Sigmoid colon (tissue), 7 donors: ENCODE data around the gene ATXN7L3. TPM values are rescaled to one million over a fixed set of nuclear protein-coding genes. Genes with fewer than 3 reads are reported as not detected.

Experiments
- DNase-seq: peaks from one replicate; pipeline ENCODE4 v3.0.0-alpha.2; 2019
- H3K27ac ChIP-seq, 4 donors: fragments of 200-600 bp; sonication (generic); one replicate each; pipeline ENCODE4 v1.5.1; 2016 to 2019; ENCODE audit warnings: mild to moderate bottlenecking in 1 of 4
- H3K27me3 ChIP-seq, 3 donors: fragments of 200-600 bp; sonication (generic); one replicate each; pipeline ENCODE4 v1.5.1; 2019; ENCODE audit warnings: mild to moderate bottlenecking in 1 of 3
- H3K36me3 ChIP-seq, 4 donors: fragments of 200-600 bp; sonication (generic); one replicate each; pipeline ENCODE4 v1.5.1; 2016 to 2019
- H3K4me1 ChIP-seq, 4 donors: fragments of 200-600 bp; sonication (generic); one replicate each; pipeline ENCODE4 v1.5.1; 2017 to 2019
- H3K4me3 ChIP-seq, 4 donors: fragments of 200-600 bp; sonication (generic); one replicate each; pipeline ENCODE4 v1.5.1; 2017 to 2019; ENCODE audit warnings: mild to moderate bottlenecking in 2 of 4, moderate library complexity in 1 of 4
- H3K9me3 ChIP-seq, 4 donors: fragments of 200-600 bp in 3 of 4; sonication (generic) in 3 of 4; one replicate each; pipeline versions ENCODE4 v1.5.1 to v1.6.1; 2013 to 2019
- CTCF ChIP-seq, 4 experiments: fragments of 450-650 bp in 3 of 4; fragments of 200-600 bp in 1 of 4; IDR thresholded peaks; one replicate each; pipeline ENCODE4 v1.5.1; 2016 to 2019; ENCODE audit warnings: antibody characterized with exemption in 4 of 4, mild to moderate bottlenecking in 3 of 4, moderate library complexity in 2 of 4
- EP300 ChIP-seq, 4 donors: sonication (generic); formaldehyde crosslinking; IDR thresholded peaks; one replicate each; pipeline ENCODE4 v1.6.1; 2017; ENCODE audit warnings: antibody characterized with exemption in 4 of 4
- POLR2A ChIP-seq, 2 donors: fragments of 450-650 bp; IDR thresholded peaks; one replicate each; pipeline ENCODE4 v1.6.1; 2016; ENCODE audit warnings: antibody characterized with exemption in 2 of 2, mild to moderate bottlenecking in 2 of 2, moderate library complexity in 2 of 2
- POLR2AphosphoS5 ChIP-seq, 4 donors: sonication (generic); formaldehyde crosslinking; IDR thresholded peaks; one replicate each; pipeline ENCODE4 v1.6.1; 2017; ENCODE audit warnings: antibody characterized with exemption in 4 of 4
- WGBS, 2 donors: extraction: QIAGEN DNeasy Blood & Tissue Kit; methylation state at CpG; one replicate each; pipeline ENCODE4 v1.1.7; 2013; 5-methylcytosine and 5-hydroxymethylcytosine counted together
- intact Hi-C: fragments of 100-400 bp; cut with DNase I; formaldehyde crosslinking; loops from one replicate; pipeline ENCODE4 v1.15.1; 2023
- polyA plus RNA-seq, 3 donors: library from polyadenylated mRNA; stranded (reverse); fragments of 200-250 nt; gene quantifications; one replicate each; pipeline ENCODE4 v1.2.3, GENCODE V29; 2013
- total RNA-seq, 4 donors: library from RNA; depleted of rRNA; stranded (reverse); fragments of >200 nt; gene quantifications; one replicate each; pipeline ENCODE4 v1.1.0, GENCODE V29; 2016
- donor health status: healthy with polysubstance abuse.
- donor health status: Bipolar disorder and iron deficiency.
- donor health status: healthy.

Gene ATXN7L3
- total and polyA plus RNA-seq, 7 donors: 26.4 to 59.8 (median 36.6) TPM

- Histone ChIP-seq H3K4me1 (peaks cover 3 to 42% (median 39%) of the 10 kb centered on the region in 4 donors), H3K4me3 (peak overlapping the region; percentile 93 to 98 (median 96)), H3K27me3 (no peaks in the 10 kb centered on the region), H3K27ac (peak overlapping the region; percentile 99 to 100 (median 100)), H3K36me3 (peaks cover 3 to 11% (median 6%) of the 10 kb centered on the region in 4 donors), H3K9me3 (no peaks in the 10 kb centered on the region)
- 0 to 1% methylated on average over 54 of the region's 54 CpGs for WGBS, 2 donors
- peak; percentile 90 for DNase-seq
- intact Hi-C loops: loop anchor here (1.0 kb wide), 1 partner anchor 103 kb away; the partner anchor contains the start of gene SLC25A39
- TF ChIP-seq POLR2AphosphoS5 (IDR thresholded peaks at IDR 0.05) (peak; percentile 26 to 61 (median 45)), EP300 (IDR thresholded peaks at IDR 0.05) (no peak)
Observed at GRCh38 chr17:44221084-44221861, 21.6 kb upstream of the ATXN7L3 start.

- intact Hi-C loops: loop anchor here (1.0 kb wide), 1 partner anchor 104 kb away; the partner anchor contains the start of gene SLC25A39
- H3K9me3 ChIP-seq: no peaks in the 10 kb centered on the region
- peak overlapping the region; percentile 99 to 100 (median 100) for H3K27ac ChIP-seq
- H3K27me3 ChIP-seq: no peaks in the 10 kb centered on the region
- H3K4me1 ChIP-seq: peaks cover 3 to 50% (median 39%) of the 10 kb centered on the region in 4 donors
- peak overlapping the region; percentile 93 to 98 (median 96) for H3K4me3 ChIP-seq
- H3K36me3 ChIP-seq: peaks cover 12 to 19% (median 14%) of the 10 kb centered on the region in 4 donors
- 0 to 1% methylated on average over 108 of the region's 108 CpGs for WGBS, 2 donors
- peak; percentile 77 for DNase-seq
- TF ChIP-seq EP300 (IDR thresholded peaks at IDR 0.05) (no peak), POLR2A (IDR thresholded peaks at IDR 0.05) (no peak), POLR2AphosphoS5 (IDR thresholded peaks at IDR 0.05) (peak in 2 of 4 donors; percentile 16 to 36)
Observed at GRCh38 chr17:44220213-44221083, 20.8 kb upstream of the ATXN7L3 start.

- Histone ChIP-seq H3K4me1 (peaks cover 3 to 52% (median 39%) of the 10 kb centered on the region in 4 donors), H3K27me3 (no peaks in the 10 kb centered on the region), H3K4me3 (peak within 1 kb of the TSS; percentile 93 to 98 (median 96)), H3K36me3 (peaks cover 18 to 27% (median 21%) of the 10 kb centered on the region in 4 donors), H3K9me3 (no peaks in the 10 kb centered on the region), H3K27ac (peak within 1 kb of the TSS; percentile 99 to 100 (median 100))
- intact Hi-C loops: loop anchor here (5.0 to 10.0 kb wide), 2 partner anchors 77 to 285 kb away; partner anchors contain the start of genes GPATCH8 and HROB
- WGBS, 2 donors: 0 to 1% methylated on average over 76 of the region's 76 CpGs
- peak in 2 of 4 donors; percentile 42 to 50 for TF ChIP-seq POLR2AphosphoS5 (IDR thresholded peaks at IDR 0.05)
- no peak for TF ChIP-seq POLR2A (IDR thresholded peaks at IDR 0.05)
- TF ChIP-seq EP300 (IDR thresholded peaks at IDR 0.05): no peak
- peak; percentile 86 for DNase-seq
Observed at GRCh38 chr17:44219616-44220212, 20.0 kb upstream of the ATXN7L3 start, which contains the start of gene UBTF. UBTF (minus strand) TSS chr17:44219675; CDS start chr17:44218229, 1,446 bp downstream.

- peaks cover 3 to 52% (median 38%) of the 10 kb centered on the region in 4 donors for H3K4me1 ChIP-seq
- no peaks in the 10 kb centered on the region for H3K27me3 ChIP-seq
- peak overlapping the region; percentile 93 to 98 (median 96) for H3K4me3 ChIP-seq
- WGBS, 2 donors: 0% methylated on average over 73 of the region's 73 CpGs
- TF ChIP-seq POLR2AphosphoS5 (IDR thresholded peaks at IDR 0.05) (peak in 3 of 4 donors; percentile 2 to 13 (median 3)), EP300 (IDR thresholded peaks at IDR 0.05) (no peak), POLR2A (IDR thresholded peaks at IDR 0.05) (no peak), CTCF (IDR thresholded peaks at IDR 0.05) (peak in 2 of 4 experiments; percentile 17 to 57)
- no peaks in the 10 kb centered on the region for H3K9me3 ChIP-seq
- peak; percentile 82 for DNase-seq
- peak overlapping the region; percentile 99 to 100 (median 100) for H3K27ac ChIP-seq
- H3K36me3 ChIP-seq: peaks cover 23 to 32% (median 27%) of the 10 kb centered on the region in 4 donors
- intact Hi-C loops: loop anchor here (5.0 to 10.0 kb wide), 2 partner anchors 77 to 286 kb away; partner anchors contain the start of genes GPATCH8 and HROB
Observed at GRCh38 chr17:44219108-44219615, 19.5 kb upstream of the ATXN7L3 start.

- TF ChIP-seq CTCF (IDR thresholded peaks at IDR 0.05) (peak; percentile 29 to 61 (median 51)), POLR2AphosphoS5 (IDR thresholded peaks at IDR 0.05) (peak; percentile 39 to 81 (median 64)), EP300 (IDR thresholded peaks at IDR 0.05) (no peak)
- Histone ChIP-seq H3K27me3 (no peaks in the 10 kb centered on the region), H3K4me1 (peaks cover 3 to 47% (median 32%) of the 10 kb centered on the region in 4 donors), H3K36me3 (peaks cover 25 to 38% (median 31%) of the 10 kb centered on the region in 4 donors), H3K9me3 (no peaks in the 10 kb centered on the region), H3K4me3 (peak overlapping the region; percentile 93 to 98 (median 96)), H3K27ac (peak overlapping the region; percentile 99 to 100 (median 100))
- intact Hi-C loops: loop anchor here (1.0 to 10.0 kb wide), 3 partner anchors 31 to 286 kb away; partner anchors contain the start of genes GPATCH8 and HROB
- WGBS, 2 donors: 1% methylated on average over 85 to 87 of the region's 89 CpGs
- peak; percentile 95 for DNase-seq
Observed at GRCh38 chr17:44218344-44219107, 18.8 kb upstream of the ATXN7L3 start.
